Stomach (tissue), 4 donors: ENCODE data around the gene SYT4.

Source experiments
- CTCF ChIP-seq, 7 experiments: fragments of 450-650 bp in 4 of 7; fragments of 200-600 bp in 3 of 7; sonication (generic) in 3 of 7; IDR thresholded peaks; one replicate each; pipeline ENCODE4 v1.5.1; 2016 to 2019; ENCODE audit warnings: antibody characterized with exemption in 7 of 7, control low read depth in 2 of 7, mild to moderate bottlenecking in 1 of 7
- EP300 ChIP-seq: sonication (generic); formaldehyde crosslinking; IDR thresholded peaks from one replicate; pipeline ENCODE4 v1.6.1; 2017; ENCODE audit warnings: antibody characterized with exemption
- POLR2A ChIP-seq, 4 donors: fragments of 450-650 bp; IDR thresholded peaks; one replicate each; pipeline ENCODE4 v1.6.1; 2016; ENCODE audit warnings: antibody characterized with exemption in 4 of 4, control low read depth in 2 of 4, mild to moderate bottlenecking in 1 of 4, moderate library complexity in 1 of 4
- POLR2AphosphoS5 ChIP-seq, 3 donors: sonication (generic); formaldehyde crosslinking; IDR thresholded peaks; one replicate each; pipeline ENCODE4 v1.6.1; 2016; ENCODE audit warnings: antibody characterized with exemption in 3 of 3

- TF ChIP-seq POLR2A (IDR thresholded peaks at IDR 0.05) (no peak), CTCF (IDR thresholded peaks at IDR 0.05) (no peak), EP300 (no peak), POLR2AphosphoS5 (IDR thresholded peaks at IDR 0.05) (no peak)
Observed at GRCh38 chr18:43247944-43248343, 29.3 kb downstream of the SYT4 start.
